Non-pigmented ciliary epithelial cell (primary cell): ENCODE measurements around the gene HES4.
"Not testable (repeated sequence)": the region's sequence is repeated elsewhere in the genome, so short reads cannot be mapped to it uniquely, and the experiment has no call there.

Experiments used
- DNase-seq: peaks from one replicate; pipeline ENCODE4 v3.0.0-alpha.2; 2010; ENCODE audit warnings: low read depth

The HES4 gene

GRCh38 chr1:998745-998994 is 1.2 kb downstream of the HES4 start:
- DNase-seq = no peak

- no peak for DNase-seq
Measured at GRCh38 chr1:997993-998744, 1.7 kb downstream of the HES4 start.

GRCh38 chr1:997713-997992 is 2.2 kb downstream of the HES4 start:
- DNase-seq = no peak

- no peak for DNase-seq
Measured at GRCh38 chr1:996851-997712, 2.8 kb downstream of the HES4 start.

- DNase-seq = no peak
Measured at GRCh38 chr1:995665-996633, 3.9 kb downstream of the HES4 start.

GRCh38 chr1:994546-994945 is 5.4 kb downstream of the HES4 start:
- DNase-seq = not testable (repeated sequence)

- no peak for DNase-seq
Measured at GRCh38 chr1:993379-993995, 6.4 kb downstream of the HES4 start.

GRCh38 chr1:992362-992761 is 7.5 kb downstream of the HES4 start:
- no peak for DNase-seq

GRCh38 chr1:991895-992294 is 8.0 kb downstream of the HES4 start:
- no peak for DNase-seq

- DNase-seq = not testable (repeated sequence)
Measured at GRCh38 chr1:991275-991674, 8.6 kb downstream of the HES4 start.

GRCh38 chr1:988061-988460 is 11.8 kb downstream of the HES4 start:
- DNase-seq = not testable (repeated sequence)

- DNase-seq = no peak
Measured at GRCh38 chr1:985126-985525, 14.8 kb downstream of the HES4 start.

GRCh38 chr1:984476-984814 is 15.5 kb downstream of the HES4 start:
- no peak for DNase-seq

GRCh38 chr1:983798-984475 is 16.0 kb downstream of the HES4 start:
- DNase-seq = no peak

GRCh38 chr1:982765-983436 is 17.0 kb downstream of the HES4 start:
- no peak for DNase-seq

- no peak for DNase-seq
Measured at GRCh38 chr1:981955-982558, 17.8 kb downstream of the HES4 start, which contains the start of gene PERM1. Gene PERM1, minus strand, starts transcription at chr1:982093. Its CDS starts 1,064 bp downstream, at chr1:981029.

- no peak for DNase-seq
Measured at GRCh38 chr1:981491-981954, 18.4 kb downstream of the HES4 start.

GRCh38 chr1:980602-981395 is 19.1 kb downstream of the HES4 start:
- DNase-seq = no peak

GRCh38 chr1:980137-980571 is 19.7 kb downstream of the HES4 start:
- no peak for DNase-seq

GRCh38 chr1:979744-980072 is 20.2 kb downstream of the HES4 start:
- DNase-seq = no peak
